NCI-H345 treated with DMSO at 0.1 percent for 48 hours (cell line): ENCODE results near the gene MICAL2.

ENCODE experiments used
- DNase-seq: peaks from one replicate; lab custom pipeline; 2025; ENCODE audit not compliant: unreplicated experiment; lab: John Stamatoyannopoulos, UW

MICAL2 gene

DNA sequence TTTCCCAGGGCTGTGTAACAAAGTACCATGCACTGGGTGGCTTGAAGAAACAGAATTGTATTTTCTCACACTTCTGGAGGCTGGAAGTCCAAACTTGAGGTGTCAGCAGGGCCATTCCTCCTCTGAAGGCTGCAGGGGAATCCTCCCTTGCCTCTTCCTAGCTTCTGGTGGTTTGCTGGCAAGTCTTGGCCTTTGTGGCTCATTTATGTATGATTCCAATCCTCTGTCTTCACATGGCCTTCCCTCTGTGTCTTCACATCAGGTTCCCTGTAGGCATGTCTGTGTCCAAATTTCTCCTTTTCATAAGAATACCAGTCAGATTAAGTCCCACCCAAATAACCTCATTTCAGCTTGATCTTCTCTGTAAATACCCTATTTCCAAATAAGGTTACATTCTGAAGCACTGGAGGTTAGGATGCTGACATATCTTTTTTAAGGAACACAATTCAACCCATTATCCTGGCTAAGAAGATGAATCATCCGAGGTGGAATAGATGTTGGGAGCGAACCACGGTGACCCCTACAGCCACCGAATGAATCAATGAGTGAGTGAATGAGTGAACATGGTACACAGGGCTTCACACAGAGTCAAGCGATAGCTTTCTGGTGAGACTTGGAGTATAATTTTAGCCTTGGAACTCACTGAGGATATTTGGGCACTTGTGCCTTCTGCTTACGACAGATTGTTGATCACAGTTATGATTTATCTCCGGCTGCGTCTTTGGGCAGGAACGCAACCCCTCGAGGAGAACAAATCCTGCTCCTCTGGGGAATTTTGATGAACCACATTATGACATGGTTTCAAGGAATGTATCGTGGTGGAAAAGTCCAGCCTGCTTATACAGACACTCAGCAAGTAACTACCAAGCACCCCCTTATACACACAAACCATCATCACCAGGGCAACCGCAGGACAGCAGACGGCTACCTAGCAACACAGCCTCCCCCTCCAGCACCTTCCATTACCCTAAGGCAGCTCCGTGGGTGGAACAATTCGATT, 34.3 kb upstream of the MICAL2 start:
- DNase-seq, result no peak

DNA sequence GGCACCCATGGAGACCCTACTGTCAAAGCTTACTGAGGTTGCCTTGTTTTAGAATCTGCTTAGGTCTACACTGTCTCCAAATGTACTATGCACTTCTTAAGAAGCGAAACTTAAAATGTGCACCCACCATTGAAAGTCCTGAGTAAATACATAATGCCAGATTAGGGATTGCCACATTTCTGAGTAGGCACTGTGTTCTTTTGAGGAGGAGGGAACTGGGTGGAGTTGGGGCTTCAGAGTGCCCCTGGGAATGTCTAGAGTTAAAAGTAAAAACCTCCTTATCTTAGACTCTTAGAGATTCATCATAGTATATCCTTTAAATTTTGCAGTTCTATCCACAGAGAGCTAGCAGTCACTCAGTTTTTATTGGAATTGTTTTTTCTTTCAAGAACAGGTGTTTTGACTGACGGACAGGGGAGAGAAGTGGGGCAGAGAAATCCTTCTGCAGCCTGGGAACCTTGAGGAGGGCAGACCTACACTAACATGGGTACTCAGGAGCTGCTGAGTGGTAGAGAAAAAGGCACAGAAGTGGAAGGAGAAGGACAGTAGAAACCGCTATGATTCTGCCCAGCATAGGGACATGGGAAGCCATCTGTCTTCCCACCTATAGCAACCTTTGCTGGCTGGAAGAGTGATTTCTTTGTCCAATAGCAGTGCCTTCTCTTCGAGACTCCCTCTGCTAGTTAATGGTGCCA, 33.4 kb upstream of the MICAL2 start:
- DNase-seq, result no peak

DNA sequence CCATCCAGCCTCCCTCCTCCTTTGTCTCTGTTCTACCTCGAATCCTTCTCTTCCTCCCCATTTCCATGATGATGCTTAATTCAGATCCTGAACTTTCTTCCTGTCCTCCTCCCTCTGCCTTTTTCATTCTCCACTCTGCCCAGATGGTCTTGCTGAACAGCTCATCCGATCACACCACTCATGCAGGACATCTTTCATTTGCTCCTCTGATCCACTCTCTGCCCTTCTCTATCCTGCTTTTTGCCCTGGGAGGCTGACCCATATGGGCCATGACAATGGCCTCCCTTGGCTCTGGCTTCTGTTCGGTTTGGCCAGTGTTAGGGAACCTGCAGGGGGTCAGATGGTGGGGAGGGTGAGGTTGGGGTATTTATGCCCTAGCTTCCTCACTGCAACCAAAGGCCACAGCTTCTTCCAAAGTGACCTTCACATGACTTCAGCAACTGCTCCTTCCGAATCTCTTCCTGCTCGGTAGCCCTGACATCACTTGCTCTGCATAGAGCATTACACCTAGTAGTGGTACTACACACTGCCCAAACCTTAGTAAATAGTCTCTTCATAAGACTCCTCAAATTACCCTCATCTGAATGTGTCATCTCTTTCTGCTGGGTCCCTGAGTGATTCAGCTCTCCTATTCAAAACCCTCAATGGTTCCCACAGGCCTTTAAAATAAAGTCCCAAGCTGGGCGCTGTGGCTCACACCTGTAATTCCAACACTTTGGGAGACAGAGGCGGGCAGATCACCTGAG, 32.7 kb upstream of the MICAL2 start:
- DNase-seq, result no peak

DNA sequence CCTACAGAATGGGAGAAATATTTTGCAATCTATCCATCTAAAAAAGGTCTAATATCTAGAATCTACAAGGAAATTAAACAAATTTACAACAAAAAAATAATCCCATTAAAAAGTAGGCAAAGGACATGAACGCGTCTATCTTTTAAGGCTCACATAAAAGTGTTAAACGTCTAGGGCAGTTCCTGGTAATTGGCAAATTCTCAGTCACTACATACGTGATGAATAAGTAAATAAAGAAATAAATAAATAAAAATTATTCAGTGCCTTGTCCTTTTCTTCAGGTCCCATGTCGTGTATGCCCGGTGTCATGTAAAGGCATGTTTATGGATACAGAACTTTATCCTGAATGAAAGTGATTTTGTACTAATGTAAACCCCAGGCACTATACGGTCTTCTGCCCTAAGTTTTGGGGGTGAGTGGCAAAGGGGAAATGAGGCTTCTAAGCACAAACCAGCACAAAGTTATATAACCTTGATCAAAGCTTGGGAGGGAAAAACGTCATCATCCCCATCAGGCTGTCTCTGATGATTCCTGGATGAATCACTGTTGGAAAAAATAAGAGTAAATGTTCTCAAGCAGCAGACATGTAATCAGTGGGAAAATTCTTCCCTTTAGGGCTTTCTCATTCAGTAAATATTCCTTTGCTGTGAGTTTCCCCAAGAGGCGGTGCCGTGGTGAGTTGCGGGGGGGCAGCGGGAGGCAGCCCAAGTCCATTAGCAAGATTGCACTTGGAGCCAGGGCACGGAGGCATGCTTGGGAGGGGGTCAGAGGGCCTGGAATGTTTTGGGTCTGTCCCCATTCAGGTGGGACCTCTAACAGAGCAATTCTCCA, 30.4 kb upstream of the MICAL2 start:
- DNase-seq, result no peak

DNA sequence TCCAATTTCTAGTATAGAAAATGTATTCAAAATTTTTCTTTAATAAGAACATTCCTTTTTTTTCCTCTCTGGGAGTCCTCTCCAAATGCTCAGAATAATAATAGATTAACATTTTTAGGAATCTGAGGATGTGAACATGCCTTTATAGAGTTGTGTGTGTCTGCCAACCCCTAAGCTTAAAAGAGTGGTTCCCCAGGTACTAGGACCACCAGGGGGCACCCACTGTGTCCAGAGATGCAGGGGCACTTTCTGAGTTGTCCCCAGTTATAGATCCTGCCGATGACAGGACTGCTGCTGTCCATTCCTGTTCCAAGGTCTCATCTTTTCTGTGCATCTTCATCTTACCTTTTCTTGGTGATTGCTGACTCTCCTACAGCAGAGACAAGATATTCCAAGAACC, 27.0 kb upstream of the MICAL2 start:
- DNase-seq, result no peak

DNA sequence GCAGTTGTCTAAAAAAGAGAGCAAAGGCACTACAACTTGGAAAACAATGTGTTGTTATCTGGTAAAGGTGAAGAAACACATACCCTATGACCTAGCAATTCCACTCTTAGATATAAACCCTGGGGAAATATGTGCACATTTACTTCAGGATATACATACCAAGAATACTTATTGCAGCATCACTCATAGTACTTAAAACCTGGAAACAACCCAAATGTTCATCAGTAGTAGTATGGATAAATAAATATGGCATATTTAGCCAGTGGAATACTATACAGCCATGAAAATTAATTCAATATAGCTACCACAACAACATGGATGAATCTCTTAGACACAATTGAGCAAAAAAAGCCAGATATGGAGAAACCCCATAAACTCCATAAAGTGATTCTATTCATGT, 26.1 kb upstream of the MICAL2 start:
- no peak for DNase-seq

DNA sequence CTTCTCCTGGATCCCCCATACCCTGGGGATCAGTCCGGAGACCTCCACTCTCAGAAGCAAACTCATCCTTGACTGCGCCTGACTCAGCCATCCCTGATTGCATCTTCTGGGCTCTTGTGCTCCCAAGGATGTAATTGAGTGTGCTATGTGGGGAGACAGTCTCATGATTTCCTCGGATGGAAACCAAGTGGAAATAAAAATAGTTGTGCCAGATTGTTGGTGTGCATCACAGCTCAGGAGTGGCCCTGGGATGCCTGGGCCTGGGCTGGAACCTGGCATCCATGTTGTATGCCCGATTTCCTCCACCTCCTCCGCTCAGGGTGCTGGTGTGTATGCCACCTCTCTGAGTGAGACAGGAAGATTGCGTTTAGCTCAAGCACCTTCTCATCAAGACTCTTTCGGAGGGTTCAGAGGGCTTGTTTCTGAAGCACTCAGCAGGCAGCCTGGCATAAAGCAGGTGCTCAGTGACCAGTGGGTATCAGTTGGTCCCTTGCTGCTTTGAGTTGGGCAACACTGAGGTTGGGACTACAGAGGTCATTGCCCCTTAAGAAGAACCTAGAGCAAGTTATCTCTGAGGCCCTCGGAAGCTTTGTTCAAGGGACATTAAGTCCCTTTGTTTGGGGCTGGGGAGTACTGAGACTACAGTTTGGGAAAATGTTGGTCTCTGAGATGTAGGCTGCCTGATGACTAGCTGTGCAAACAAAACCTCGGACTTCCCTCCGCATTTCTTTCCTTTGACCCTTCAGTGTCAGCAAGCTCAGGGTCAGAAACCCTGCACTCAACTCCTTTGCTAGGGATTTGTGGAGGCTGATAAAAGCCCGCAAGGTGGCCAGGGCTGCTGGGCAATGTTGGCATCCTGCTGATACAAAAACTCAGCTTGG, 24.8 kb upstream of the MICAL2 start:
- no peak for DNase-seq

DNA sequence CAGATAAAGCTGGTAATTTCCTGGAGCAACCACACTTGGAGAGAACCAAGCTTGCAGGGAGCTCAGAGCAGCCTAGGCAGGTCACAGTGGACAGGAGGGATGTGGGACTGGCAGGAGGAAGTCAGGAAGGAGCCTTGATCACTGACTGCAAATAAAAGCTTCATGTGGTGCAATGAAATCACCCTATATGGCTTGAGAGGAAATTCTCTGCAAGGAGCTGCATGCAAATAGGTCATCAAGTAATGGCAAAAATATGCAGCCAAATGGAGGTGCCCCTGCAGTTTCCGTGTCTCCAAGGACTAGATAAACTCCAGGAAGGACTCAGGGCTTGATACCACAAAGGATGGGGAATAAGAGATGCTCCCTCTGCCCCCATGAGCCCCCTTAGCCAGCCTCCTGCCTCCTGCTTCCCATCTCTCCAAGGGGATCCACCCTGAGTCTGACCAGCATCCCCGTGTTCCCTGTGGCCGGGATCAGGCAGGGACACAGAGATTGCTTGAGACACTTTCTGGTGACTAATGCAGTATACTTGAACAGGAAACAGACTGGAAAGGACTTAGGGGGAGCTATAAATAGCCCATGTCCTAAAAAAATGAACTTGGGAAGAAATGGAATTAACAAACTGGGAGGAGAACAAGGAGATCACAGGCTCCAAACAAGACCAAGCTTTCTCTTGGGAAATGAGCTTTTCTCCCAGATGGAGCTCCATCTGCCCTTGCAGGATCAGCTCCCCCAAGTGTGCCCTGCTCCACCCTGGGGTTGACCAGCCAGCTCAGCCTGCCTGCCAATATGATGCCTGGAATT, 23.9 kb upstream of the MICAL2 start:
- no peak for DNase-seq

DNA sequence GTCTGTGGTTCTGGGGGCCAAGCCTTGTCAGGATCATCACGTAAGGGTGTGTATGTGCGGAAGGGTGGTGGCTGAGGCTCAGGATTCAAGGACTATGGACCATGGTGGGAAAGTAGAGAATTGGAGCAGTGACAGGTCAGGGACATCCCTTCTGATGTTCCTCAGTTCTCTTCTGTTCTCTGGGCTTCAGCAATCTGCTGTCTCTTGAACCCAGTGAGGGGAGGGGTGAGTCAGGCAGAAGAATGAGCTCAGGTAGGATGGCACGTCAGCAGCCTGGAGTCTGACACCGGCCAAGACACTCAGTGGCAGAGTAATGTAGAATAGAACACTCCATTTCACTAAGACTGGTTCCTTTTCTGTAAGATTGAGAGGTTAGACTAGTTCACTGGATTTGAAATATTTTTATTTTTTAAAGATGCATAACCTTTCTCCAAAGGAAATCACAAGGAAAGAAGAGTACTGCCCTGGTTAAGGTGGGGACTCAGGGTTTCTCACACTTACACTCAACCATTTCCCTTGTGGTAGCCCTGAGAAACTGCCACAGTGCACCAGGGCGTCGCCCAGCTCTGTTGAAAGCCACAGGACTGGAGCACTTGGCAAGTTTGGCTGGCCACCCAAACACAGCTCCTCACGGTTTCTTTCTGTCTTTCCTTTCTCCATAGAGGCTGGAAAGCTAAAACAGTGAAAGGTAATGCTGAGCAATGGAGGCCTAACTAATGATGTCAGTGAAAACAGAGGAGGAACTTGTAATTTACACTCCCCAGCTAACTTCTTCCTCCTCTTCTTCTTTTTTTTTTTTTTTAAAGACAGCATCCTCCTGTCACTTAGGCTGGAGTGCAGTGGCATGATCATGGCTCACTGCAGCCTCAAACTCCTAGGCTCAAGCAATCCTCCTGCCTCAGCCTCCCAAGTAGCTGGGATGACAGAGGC, 23.1 kb upstream of the MICAL2 start:
- DNase-seq, result no peak

DNA sequence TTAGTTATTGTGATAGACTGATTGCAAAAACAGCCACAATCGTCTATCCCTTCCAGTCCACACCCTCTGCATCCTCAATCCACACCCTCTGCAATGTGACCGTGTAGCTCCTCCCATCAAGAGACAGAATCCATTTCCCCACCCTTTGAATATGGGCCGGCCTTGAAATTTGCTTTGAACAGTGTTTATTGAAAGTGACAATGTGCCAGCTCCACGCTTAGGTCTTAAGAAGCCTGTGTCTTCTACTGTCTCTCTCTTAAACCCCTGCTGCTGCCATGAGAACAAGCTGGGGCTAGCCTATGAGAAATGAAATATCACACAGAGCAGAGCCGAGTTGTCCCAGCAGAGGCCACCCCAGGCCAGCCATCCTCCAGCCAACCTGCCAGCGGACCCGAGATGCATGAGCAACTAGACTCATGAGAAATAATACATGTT, 22.3 kb upstream of the MICAL2 start:
- no peak for DNase-seq

DNA sequence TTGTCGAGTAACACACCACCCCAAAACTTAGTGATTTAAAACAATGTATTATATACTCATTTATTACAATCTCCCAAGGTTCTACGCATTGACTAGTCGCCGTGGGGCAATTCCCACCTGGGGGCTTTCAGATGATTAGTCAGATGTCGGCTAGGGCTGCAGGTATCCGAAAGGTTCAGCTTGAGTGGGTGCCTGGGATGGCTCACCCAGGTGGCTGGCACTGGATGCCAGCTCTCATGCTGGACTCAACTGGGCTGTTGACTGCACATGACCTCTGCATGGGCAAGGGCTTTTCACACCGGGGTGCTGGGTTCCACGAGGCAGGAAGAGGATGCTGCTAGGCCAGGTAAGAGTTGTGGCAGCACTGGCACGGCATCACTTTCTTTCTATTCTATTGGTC, 21.9 kb upstream of the MICAL2 start:
- DNase-seq, result no peak

DNA sequence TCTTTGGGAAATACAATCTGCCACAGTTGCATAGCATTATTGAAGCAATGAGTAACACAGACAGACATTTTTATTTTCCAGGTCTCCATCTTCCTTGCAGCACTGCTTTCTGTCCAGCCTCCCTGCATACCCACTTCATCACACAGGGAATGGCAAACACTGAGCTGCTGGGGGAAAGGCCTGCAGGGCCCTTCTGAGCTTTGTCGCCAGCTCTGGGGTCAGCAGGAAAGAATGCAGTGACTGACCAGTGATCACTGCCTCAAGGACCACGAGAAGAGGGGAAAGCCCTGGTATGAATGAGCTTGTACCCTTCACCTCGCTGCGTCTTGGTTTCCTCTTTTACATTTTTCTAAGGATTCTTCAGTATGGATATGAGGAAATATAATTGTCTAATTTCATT, 21.3 kb upstream of the MICAL2 start:
- DNase-seq, result no peak

DNA sequence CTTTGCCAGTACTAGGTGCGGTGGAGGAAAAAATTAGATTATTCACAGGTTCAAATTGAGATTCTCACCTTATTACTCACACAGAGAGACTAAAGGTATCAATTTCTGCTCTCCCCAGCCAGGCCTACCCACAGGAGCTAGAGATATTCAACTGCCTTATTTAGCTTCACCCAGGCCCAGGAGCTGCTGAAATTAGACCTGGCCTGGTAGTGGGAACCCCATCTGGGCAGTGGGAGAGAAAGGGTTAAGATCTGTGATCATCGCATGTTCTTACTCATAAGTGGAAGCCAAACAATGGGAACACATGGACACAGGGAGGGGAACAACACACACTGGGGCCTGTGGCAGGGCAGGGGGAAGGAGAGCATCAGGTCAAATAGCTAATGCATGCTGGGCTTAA, 20.9 kb upstream of the MICAL2 start:
- no peak for DNase-seq

DNA sequence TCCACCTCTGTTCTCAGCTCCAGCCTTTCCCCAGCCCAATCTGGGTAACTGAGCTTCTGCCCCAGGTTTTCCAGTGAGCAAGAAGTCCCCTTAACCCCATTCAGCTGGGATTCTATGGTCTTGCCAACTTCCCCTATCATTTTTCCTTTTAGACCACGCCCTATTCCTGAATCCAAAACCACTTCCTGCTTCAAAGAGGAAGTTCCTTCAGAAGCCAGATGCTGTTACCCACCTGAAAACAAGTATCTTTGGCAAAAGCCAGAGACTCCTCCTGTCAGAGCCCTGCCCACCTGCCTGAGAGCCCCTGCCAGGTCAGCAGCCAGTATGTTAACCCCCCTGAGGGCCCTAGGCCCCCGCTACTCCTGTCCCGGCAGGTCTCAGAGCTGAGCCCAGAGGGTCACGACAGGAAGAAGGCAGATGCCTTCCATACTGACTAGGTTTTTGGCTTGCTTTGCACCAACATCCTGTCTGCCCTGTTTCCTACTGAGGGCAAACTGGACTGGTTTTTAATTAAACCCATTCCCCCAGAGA, 20.3 kb upstream of the MICAL2 start:
- no peak for DNase-seq

DNA sequence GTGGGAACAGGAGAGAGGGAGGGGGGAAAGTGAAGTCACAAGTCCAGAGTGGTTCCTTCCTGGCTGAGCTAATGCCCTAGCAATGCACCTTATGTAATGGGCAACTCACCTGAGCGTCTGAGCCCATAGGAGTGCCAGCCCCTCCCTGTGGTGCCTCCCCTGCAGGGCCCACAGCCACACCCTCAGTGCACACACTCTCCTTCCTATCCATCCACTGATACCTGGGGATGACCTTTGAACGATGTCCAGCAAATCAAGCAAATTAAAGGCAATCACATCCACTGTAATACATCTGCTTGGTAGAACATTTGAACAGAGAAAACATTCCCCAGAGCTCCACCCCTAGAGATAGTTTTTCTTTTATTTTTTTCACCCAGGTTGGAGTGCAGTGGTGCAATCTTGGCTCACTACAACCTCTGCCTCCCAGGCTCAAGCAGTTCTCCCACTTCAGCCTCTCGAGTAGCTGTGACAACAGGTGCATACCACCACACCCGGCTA, 19.6 kb upstream of the MICAL2 start:
- DNase-seq, result no peak

DNA sequence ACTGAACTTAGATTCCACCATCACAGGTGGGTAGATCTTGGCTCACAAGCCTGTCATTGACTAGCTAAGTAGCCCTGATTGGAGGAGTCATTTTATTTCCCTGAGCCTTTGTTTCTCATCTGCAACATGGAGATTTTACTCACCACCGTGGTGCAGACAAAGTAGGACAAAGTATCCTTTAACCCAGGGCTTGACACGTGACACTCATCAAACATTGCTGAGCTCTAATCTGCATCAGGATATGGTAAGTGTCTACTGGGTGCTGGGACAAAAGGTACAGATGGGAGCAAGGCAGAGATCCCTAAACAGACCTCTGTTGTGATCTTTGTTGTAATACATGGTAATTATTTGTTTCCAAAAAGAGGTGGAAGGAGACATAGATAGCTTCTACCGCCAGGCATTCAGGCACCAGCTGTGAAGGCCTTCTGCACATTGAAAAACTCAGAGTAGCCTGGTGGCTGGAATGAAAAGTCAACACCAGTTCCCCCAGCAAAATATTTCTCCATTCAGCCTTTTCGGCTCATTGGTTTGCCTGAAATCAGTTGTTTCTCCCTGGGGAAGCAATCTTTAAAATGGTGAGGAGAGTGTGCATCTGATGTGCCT, 18.3 kb upstream of the MICAL2 start:
- DNase-seq, result peak; percentile 89

DNA sequence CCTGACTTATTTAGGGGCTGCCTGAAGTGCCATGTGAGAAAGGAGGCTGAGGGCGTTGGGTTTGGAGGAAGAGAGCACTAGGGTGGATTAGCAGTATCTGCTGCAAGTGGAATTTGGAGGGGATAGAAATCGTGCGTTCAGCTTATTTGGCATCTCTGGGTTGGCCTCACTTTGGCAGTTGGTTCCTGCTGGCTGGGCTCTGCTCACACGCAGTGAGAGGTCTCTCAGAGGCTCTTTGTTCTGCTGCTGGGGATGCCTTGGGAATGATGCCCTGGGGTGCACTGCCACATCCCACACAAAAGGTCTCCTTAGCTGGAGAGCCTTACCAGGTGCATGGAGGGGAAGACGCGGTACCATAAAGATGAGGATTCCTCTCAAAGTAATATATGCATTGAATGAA, 17.7 kb upstream of the MICAL2 start:
- DNase-seq, result peak; percentile 93
